GM20000 (cell line): ENCODE measurements around the gene ARAP3.

Source experiments
- DNase-seq: peaks from one replicate; pipeline ENCODE4 v3.0.0; 2012; ENCODE audit warnings: low spot score
- TF ChIP-seq, protein P1 (sequence below): IDR thresholded peaks from 2 replicates; pipeline ENCODE4 v1.5.1; 2012; ENCODE audit warnings: mild to moderate bottlenecking, control low read depth; ENCODE audit errors: extremely low read depth, missing control alignments

ARAP3 gene

GRCh38 chr5:141665995-141666940 is 15.8 kb downstream of the ARAP3 start:
- TF ChIP-seq, protein P1, sequence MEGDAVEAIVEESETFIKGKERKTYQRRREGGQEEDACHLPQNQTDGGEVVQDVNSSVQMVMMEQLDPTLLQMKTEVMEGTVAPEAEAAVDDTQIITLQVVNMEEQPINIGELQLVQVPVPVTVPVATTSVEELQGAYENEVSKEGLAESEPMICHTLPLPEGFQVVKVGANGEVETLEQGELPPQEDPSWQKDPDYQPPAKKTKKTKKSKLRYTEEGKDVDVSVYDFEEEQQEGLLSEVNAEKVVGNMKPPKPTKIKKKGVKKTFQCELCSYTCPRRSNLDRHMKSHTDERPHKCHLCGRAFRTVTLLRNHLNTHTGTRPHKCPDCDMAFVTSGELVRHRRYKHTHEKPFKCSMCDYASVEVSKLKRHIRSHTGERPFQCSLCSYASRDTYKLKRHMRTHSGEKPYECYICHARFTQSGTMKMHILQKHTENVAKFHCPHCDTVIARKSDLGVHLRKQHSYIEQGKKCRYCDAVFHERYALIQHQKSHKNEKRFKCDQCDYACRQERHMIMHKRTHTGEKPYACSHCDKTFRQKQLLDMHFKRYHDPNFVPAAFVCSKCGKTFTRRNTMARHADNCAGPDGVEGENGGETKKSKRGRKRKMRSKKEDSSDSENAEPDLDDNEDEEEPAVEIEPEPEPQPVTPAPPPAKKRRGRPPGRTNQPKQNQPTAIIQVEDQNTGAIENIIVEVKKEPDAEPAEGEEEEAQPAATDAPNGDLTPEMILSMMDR = no peak

GRCh38 chr5:141664733-141665461 is 17.1 kb downstream of the ARAP3 start:
- TF ChIP-seq, protein P1 = peak; percentile 82
- peak; percentile 89 for DNase-seq

More at GRCh38 chr5:141665995-141666940, 15.8 kb downstream of the ARAP3 start:
- no peak for DNase-seq

- TF ChIP-seq, protein P1 = no peak
- DNase-seq = no peak
Observed at GRCh38 chr5:141663506-141663905, 18.5 kb downstream of the ARAP3 start.

- DNase-seq = no peak
- TF ChIP-seq, protein P1 = no peak
Observed at GRCh38 chr5:141662028-141662427, 20.0 kb downstream of the ARAP3 start.

- DNase-seq = peak; percentile 52
- TF ChIP-seq, protein P1 = no peak
Observed at GRCh38 chr5:141657937-141658545, 24.0 kb downstream of the ARAP3 start.

- no peak for DNase-seq
- TF ChIP-seq, protein P1 = no peak
Observed at GRCh38 chr5:141657404-141657803, 24.6 kb downstream of the ARAP3 start.
